OCI-LY3 (cell line): ENCODE results near the gene DDTL.
"Not testable (repeated sequence)": the region's sequence is repeated elsewhere in the genome, so short reads cannot be mapped to it uniquely, and the experiment has no call there.

Experiments
- CTCF ChIP-seq: fragments of 200-600, 300-600 bp; sonication (generic); IDR thresholded peaks from 2 replicates; pipeline ENCODE4 v1.5.1; 2014; ENCODE audit warnings: antibody characterized with exemption, low read length, low read depth
- EZH2phosphoT487 ChIP-seq: fragments of 200-600 bp; shearing (Covaris generic); IDR thresholded peaks from 2 replicates; pipeline ENCODE4 v1.6.1; 2018; ENCODE audit warnings: antibody characterized with exemption, mixed run types, low read depth

GRCh38 chr22:23993080-23993479, 26.4 kb downstream of the DDTL start:
- TF ChIP-seq CTCF, EZH2phosphoT487: not testable (repeated sequence)
